Effector memory CD4-positive, alpha-beta T cell (primary cell): ENCODE data around the gene IFNA1.
"Not testable (repeated sequence)": the region's sequence is repeated elsewhere in the genome, so short reads cannot be mapped to it uniquely, and the experiment has no call there.

Experiments
- DNase-seq, 3 donors: peaks; one replicate each; pipeline ENCODE4 v3.0.0-alpha.2; 2020
- H3K27ac ChIP-seq: 2 replicates; pipeline ENCODE4 v1.7.0; 2013; ENCODE audit warnings: mild to moderate bottlenecking, low read length, moderate library complexity; ENCODE audit not compliant: insufficient read depth, poor library complexity, severe bottlenecking
- H3K27me3 ChIP-seq: replicated peaks from 2 replicates; pipeline ENCODE4 v1.7.0; 2013; ENCODE audit warnings: mild to moderate bottlenecking, low read length; ENCODE audit not compliant: insufficient read depth, control insufficient read depth, poor library complexity, severe bottlenecking
- H3K36me3 ChIP-seq: 2 replicates; pipeline ENCODE4 v1.7.0; 2013; ENCODE audit warnings: mild to moderate bottlenecking, low read length, moderate library complexity; ENCODE audit not compliant: control insufficient read depth, insufficient read depth
- H3K4me1 ChIP-seq: 2 replicates; pipeline ENCODE4 v1.7.0; 2013; ENCODE audit warnings: low read length, mild to moderate bottlenecking; ENCODE audit not compliant: control insufficient read depth, insufficient read depth, poor library complexity, severe bottlenecking
- H3K4me3 ChIP-seq: 2 replicates; pipeline ENCODE4 v1.7.0; 2013; ENCODE audit warnings: low read length, low read depth, mild to moderate bottlenecking; ENCODE audit not compliant: insufficient read depth, poor library complexity, severe bottlenecking
- H3K9me3 ChIP-seq: 2 replicates; pipeline ENCODE4 v1.7.0; 2013; ENCODE audit warnings: mild to moderate bottlenecking, low read length, moderate library complexity; ENCODE audit not compliant: control insufficient read depth

The IFNA1 gene

DNA sequence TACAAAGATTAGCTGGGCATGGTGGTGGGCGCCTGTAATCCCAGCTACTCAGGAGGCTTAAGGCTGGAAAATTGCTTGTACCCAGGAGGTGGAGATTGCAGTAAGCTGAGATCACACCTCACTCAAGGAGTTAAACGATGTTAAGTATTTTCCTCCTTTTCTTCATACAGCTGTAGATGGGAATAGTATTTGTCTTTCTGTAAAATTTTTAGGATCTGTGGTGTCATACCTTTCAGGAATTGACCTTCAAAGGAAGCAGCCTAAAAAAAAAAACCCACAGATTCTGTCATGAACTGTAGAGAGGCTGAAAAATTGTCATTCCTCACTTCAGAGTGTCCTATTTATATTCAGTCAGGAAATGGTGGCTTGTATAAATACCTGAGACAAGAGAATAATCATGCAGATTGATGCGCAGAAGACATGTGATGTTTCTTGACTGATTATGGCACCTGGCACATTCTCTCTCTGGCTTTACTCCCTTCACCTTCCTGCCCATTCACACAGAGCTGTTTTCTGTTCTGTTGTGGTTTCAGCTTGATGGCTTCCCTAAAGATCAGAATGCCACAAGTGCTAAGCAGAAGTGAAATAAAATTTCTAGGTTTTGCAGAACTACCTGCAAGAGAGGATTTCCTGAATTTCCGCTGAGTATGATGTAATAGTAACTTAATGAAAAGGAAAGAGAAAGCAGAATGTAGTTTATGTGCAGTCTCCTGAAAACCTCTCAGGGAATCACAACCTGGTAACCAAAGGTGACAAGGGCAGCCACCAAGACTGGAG is 3.8 kb downstream of the IFNA1 start:
- Histone ChIP-seq H3K4me3 (no peak overlapping the region), H3K27ac (no peak overlapping the region), H3K4me1 (peaks cover 7% of the 10 kb centered on the region), H3K36me3 (no peaks in the 10 kb centered on the region), H3K27me3 (no peaks in the 10 kb centered on the region), H3K9me3 (no peaks in the 10 kb centered on the region)
- peak in 1 of 3 donors; percentile 15 for DNase-seq

DNA sequence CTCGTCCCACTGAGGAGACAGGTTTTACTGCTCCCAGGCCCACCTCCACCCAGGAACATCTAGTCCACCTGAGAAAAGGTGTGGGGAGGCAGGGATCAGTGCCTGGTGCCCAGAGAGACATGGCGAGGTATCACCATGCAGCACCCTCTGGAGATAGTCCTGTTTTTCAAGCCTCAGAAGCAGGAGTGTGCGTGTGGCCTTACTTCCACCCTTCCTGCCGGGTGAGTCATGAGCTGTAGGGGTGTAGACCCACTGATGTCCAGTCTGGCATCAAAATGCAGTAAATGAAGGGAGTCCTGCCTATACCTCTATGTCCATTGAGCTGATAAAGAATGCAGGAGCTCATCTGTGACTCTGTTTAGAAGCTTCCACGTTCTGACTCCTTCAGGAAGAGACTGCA is 9.1 kb downstream of the IFNA1 start:
- H3K27me3 ChIP-seq, DNase-seq, H3K9me3 ChIP-seq, H3K4me3 ChIP-seq, H3K4me1 ChIP-seq, H3K27ac ChIP-seq, H3K36me3 ChIP-seq: not testable (repeated sequence)

- no peaks in the 10 kb centered on the region for H3K9me3 ChIP-seq
- no peak for DNase-seq
- no peaks in the 10 kb centered on the region for H3K4me1 ChIP-seq
- no peaks in the 10 kb centered on the region for H3K27me3 ChIP-seq
- H3K4me3 ChIP-seq = no peak overlapping the region
- no peaks in the 10 kb centered on the region for H3K36me3 ChIP-seq
- no peak overlapping the region for H3K27ac ChIP-seq
These were observed 10.6 kb downstream of the IFNA1 start for GRCh38 chr9:21450733-21451394.

DNA sequence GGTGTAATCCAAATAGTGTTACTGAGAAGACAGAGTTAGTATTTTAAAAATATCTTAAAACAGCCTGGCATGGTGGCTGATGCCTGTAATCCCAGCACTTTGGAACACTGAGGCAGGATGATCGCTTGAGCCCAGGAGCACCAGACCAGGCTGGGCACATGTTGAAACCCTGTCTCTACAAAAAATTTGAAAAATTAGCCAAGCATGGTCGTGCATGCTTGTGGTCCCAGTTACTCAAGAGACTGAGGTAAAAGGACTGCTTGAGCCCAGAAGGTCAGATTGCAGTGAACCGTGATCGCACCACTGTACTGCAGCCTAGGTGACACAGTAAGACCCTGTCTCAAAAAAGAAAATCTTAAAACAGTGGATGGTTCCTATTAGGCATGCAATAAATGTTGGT is 12.4 kb downstream of the IFNA1 start:
- H3K36me3 ChIP-seq = no peaks in the 10 kb centered on the region
- no peak for DNase-seq

DNA sequence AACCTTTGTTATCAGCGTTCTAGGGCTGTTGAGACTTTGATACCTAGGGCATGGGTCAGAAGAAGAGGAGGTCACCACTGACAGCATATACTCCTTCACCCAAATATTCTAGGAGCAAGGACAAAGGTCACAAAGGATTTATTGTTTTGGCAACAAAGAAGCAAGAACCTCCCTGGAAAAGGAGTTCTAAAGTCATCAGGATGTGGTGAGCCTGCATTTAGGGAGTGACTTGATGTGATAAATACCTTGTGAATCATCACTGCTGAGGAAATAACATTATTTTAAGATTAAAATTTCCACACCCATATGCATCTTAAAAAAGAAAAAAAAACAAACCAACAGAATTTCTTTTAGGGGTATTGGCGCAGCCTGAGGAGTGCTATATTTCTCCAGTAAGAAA is 13.9 kb downstream of the IFNA1 start:
- H3K4me1 ChIP-seq = no peaks in the 10 kb centered on the region
- H3K4me3 ChIP-seq = no peak overlapping the region
- DNase-seq = no peak
- H3K36me3 ChIP-seq = no peaks in the 10 kb centered on the region
- H3K27me3 ChIP-seq = no peaks in the 10 kb centered on the region
- no peak overlapping the region for H3K27ac ChIP-seq
- H3K9me3 ChIP-seq = no peaks in the 10 kb centered on the region

More for the DNA sequence above, 12.4 kb downstream of the IFNA1 start:
- no peaks in the 10 kb centered on the region for H3K27me3 ChIP-seq
- H3K4me1 ChIP-seq = no peaks in the 10 kb centered on the region
- H3K9me3 ChIP-seq = no peaks in the 10 kb centered on the region
- no peak overlapping the region for H3K27ac ChIP-seq
- no peak overlapping the region for H3K4me3 ChIP-seq

DNA sequence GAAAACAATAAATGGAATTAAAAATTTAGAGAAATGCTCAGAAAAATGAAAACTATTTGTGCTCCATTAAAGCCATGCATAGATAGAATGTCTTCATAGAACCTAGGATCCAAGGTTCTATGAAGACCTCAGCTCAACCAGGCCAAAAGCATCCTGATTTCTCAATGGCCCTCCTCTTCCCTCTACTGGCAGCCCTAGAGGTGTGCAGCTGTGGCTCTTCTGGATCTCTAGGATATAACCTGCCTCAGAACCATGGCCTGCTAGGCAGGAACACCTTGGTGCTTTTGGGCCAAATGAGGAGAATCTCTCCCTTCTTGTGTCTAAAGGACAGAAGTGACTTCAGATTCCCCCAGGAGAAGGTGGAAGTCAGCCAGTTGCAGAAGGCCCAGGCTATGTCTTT is 15.1 kb downstream of the IFNA1 start:
- no peaks in the 10 kb centered on the region for H3K4me1 ChIP-seq
- H3K36me3 ChIP-seq = no peaks in the 10 kb centered on the region
- DNase-seq = no peak
- H3K27me3 ChIP-seq = no peaks in the 10 kb centered on the region
- no peak overlapping the region for H3K27ac ChIP-seq
- no peak overlapping the region for H3K4me3 ChIP-seq
- H3K9me3 ChIP-seq = no peaks in the 10 kb centered on the region

DNA sequence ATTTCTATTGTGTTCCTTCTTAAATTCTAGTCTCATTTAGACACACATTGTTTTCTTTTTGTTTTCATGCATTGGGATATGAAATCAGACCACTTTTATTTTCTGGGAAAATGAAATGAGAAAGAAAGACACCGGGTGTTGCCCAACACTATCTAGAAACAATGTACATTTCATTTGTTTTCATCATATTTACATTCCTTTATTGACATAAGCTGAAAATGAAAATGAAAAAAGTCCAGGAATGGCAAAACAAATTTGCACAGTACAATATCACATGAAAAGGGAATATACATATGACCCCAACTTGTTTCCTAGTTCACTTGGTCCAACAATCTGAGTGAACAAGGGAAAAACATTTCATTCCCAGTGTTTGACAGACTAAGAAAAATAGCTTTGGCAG is 21.1 kb downstream of the IFNA1 start:
- Histone ChIP-seq H3K4me3 (no peak overlapping the region), H3K4me1 (no peaks in the 10 kb centered on the region), H3K27me3 (no peaks in the 10 kb centered on the region), H3K27ac (no peak overlapping the region), H3K9me3 (no peaks in the 10 kb centered on the region), H3K36me3 (no peaks in the 10 kb centered on the region)
- no peak for DNase-seq

DNA sequence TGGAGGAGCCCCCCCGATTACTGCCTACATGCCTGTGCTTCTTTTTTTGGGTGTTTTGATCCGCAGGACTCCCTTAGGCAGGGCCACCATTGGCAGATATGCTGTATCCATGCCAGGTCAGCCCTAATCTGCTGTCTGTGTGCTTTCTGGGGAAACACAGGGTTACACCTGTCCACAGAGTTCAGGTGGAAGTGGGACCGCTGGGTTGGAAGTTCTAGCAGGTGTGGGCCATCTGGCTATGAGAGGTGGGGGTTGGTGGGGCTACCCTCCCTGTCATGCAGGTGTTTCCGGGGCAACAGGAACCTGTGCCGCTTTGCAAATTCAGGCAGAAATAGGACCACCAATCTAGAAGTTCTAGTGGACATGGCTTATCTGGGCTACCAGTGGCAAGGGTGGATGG is 24.9 kb downstream of the IFNA1 start:
- no peak overlapping the region for H3K27ac ChIP-seq
- H3K36me3 ChIP-seq = no peaks in the 10 kb centered on the region
- DNase-seq = no peak
- H3K4me3 ChIP-seq = no peak overlapping the region
- no peaks in the 10 kb centered on the region for H3K27me3 ChIP-seq
- no peaks in the 10 kb centered on the region for H3K9me3 ChIP-seq
- H3K4me1 ChIP-seq = no peaks in the 10 kb centered on the region

GRCh38 chr9:21465859-21466518 is 25.8 kb downstream of the IFNA1 start:
- H3K27ac ChIP-seq = no peak overlapping the region
- H3K9me3 ChIP-seq = no peaks in the 10 kb centered on the region
- H3K4me1 ChIP-seq = no peaks in the 10 kb centered on the region
- H3K27me3 ChIP-seq = no peaks in the 10 kb centered on the region
- DNase-seq = no peak
- H3K4me3 ChIP-seq = no peak overlapping the region
- H3K36me3 ChIP-seq = no peaks in the 10 kb centered on the region

DNA sequence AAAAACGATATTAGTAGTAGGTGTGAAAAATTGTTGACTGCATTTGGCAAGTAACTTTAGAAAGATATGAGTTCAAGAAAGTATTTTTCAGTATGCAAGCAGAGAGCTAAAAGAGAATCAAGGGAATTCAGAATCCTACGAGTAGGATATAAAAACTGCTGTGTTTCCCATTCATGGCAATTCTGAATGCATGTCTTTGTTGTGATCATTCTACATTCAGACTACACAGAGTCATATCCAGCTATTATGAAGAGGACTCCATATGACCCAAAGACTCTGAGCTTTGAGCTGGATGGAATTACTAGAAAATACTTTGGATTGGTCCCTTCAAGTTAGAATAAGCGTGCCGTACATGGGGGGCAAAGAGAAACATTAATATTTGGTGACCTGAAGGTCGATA is 29.9 kb downstream of the IFNA1 start:
- H3K4me1 ChIP-seq = no peaks in the 10 kb centered on the region
- H3K27me3 ChIP-seq = no peaks in the 10 kb centered on the region
- no peak for DNase-seq
- H3K36me3 ChIP-seq = no peaks in the 10 kb centered on the region
- no peak overlapping the region for H3K4me3 ChIP-seq
- no peaks in the 10 kb centered on the region for H3K9me3 ChIP-seq
- no peak overlapping the region for H3K27ac ChIP-seq
